ENCODE measurements around the gene PARVG. TPM values are rescaled to one million over a fixed set of nuclear protein-coding genes. Genes with fewer than 3 reads are reported as not detected.

PARVG gene
- total RNA-seq, 4 donors from 2014 or later: 5.0 to 25.3 (median 8.4) TPM

DNA sequence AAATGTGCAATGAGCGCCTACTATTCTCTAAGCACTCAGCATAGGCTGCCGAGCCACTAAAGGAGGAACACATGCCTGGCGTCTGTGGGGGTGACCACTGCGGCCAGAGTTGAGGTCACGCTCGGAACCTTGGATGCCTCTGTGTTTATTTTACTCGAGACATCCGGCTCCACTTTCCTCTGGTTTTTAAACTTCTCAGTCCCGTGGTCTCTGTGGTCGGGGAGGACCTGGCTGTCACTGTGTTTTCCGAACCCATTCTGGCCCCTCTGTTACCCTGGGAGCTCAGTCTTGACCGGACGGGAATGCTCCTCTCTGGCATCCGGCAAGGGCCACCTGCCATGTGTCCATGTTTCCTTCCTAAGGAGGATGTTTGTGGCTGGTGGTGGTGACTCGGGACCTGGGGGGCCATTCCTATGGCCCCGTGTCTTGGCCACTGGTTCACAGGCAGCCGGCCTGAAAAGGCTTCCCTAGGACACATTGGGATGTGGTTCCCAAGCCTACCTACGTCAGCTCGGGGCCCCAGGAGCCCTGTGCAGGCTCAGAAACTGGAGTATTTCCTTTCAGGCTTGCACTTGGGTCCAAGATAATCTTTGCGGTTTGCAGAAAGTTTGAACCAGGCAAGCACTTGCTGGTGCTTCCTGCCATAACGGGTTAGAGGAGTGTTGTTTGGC lies 46.7 kb upstream of the PARVG start:
- DNase-seq: no peak
- TF ChIP-seq, protein P1, sequence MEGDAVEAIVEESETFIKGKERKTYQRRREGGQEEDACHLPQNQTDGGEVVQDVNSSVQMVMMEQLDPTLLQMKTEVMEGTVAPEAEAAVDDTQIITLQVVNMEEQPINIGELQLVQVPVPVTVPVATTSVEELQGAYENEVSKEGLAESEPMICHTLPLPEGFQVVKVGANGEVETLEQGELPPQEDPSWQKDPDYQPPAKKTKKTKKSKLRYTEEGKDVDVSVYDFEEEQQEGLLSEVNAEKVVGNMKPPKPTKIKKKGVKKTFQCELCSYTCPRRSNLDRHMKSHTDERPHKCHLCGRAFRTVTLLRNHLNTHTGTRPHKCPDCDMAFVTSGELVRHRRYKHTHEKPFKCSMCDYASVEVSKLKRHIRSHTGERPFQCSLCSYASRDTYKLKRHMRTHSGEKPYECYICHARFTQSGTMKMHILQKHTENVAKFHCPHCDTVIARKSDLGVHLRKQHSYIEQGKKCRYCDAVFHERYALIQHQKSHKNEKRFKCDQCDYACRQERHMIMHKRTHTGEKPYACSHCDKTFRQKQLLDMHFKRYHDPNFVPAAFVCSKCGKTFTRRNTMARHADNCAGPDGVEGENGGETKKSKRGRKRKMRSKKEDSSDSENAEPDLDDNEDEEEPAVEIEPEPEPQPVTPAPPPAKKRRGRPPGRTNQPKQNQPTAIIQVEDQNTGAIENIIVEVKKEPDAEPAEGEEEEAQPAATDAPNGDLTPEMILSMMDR (IDR thresholded peaks at IDR 0.05): no peak
- TF ChIP-seq POLR2A (IDR thresholded peaks at IDR 0.05): no peak
- no peaks in the 10 kb centered on the region for H3K36me3 ChIP-seq
- H3K9me3 ChIP-seq: peaks cover 0 to 6% of the 10 kb centered on the region in 2 donors
- H3K4me3 ChIP-seq: no peak overlapping the region
- no peak overlapping the region for H3K27ac ChIP-seq
- H3K4me1 ChIP-seq: no peaks in the 10 kb centered on the region
- intact Hi-C loops (cut with DNase I; ENCODE audit: low total_unique reads): no loop called here
- H3K27me3 ChIP-seq: no peaks in the 10 kb centered on the region

DNA sequence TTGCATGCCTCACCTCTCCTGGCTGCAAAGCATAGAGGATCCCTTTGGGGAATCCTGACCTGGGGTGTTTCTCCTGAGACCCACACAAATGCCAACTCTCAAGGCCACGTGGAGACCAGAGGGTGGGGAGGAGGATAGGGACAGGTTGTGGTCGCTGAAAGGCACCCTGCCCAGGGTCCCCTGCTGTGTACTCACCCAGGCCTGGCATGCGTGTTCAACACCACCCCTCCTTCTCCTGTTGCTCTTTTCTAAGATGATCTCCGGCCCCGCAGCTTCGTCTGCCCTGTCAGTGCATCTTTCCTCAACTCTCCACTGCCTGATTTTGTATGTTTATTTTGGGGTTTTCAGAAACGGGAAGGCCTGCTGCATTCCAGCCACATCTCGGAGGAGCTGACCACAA lies 44.6 kb upstream of the PARVG start:
- no peaks in the 10 kb centered on the region for H3K4me1 ChIP-seq
- DNase-seq: no peak
- H3K36me3 ChIP-seq: no peaks in the 10 kb centered on the region
- no peak overlapping the region for H3K4me3 ChIP-seq
- intact Hi-C loops (cut with DNase I; ENCODE audit: low total_unique reads): no loop called here
- no peak overlapping the region for H3K27ac ChIP-seq
- H3K9me3 ChIP-seq: peaks cover 0 to 6% of the 10 kb centered on the region in 2 donors
- no peak for TF ChIP-seq POLR2A (IDR thresholded peaks at IDR 0.05)
- TF ChIP-seq, protein P1 (IDR thresholded peaks at IDR 0.05): no peak
- no peaks in the 10 kb centered on the region for H3K27me3 ChIP-seq

DNA sequence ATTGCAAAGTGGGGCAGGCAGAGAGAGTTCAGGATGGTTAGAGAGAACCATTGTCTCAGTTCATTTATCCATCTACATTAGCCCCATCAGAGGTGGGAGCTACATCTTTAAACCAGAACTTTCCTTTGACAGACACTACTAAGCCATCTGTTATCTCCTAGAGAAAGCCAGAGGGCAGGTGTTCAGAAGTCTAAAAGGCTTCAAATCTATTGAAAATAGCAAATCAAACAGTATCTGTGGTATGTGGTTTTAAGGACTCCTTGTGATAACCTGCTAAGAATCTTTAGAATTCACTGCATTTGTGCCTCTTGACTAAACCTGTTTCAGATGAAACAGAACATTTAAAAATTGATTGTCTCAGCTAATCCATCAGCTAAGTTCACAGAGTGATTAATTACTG lies 43.9 kb upstream of the PARVG start:
- Histone ChIP-seq H3K4me1 (no peaks in the 10 kb centered on the region), H3K9me3 (peaks cover 0 to 6% of the 10 kb centered on the region in 2 donors), H3K27me3 (no peaks in the 10 kb centered on the region), H3K27ac (no peak overlapping the region), H3K4me3 (no peak overlapping the region), H3K36me3 (no peaks in the 10 kb centered on the region)
- DNase-seq: no peak
- TF ChIP-seq, protein P1 (IDR thresholded peaks at IDR 0.05): no peak
- TF ChIP-seq POLR2A (IDR thresholded peaks at IDR 0.05): no peak
- intact Hi-C loops (cut with DNase I; ENCODE audit: low total_unique reads): no loop called here

DNA sequence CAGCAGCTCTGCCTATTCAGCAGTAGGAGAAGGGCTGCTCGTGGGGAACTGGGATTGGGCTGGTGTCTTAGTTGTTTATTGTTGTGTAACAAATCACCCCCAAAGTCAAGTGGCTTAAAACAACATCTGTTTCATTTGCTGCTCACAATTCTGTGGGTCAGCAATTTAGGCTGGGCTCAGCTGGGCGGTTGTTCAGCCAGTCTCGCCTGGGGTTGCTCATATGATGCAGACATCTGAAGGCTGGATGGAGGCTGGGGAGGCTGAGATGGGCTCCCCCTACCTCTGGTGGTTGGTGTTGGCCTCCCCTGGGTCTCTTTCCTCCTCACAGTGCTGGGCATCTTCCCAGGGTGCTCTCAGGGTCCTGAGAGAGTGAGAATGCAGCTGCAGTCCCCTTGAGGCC lies 43.3 kb upstream of the PARVG start:
- Histone ChIP-seq H3K9me3 (peaks cover 0 to 6% of the 10 kb centered on the region in 2 donors), H3K27ac (no peak overlapping the region), H3K4me3 (no peak overlapping the region), H3K27me3 (no peaks in the 10 kb centered on the region), H3K36me3 (no peaks in the 10 kb centered on the region), H3K4me1 (no peaks in the 10 kb centered on the region)
- intact Hi-C loops (cut with DNase I; ENCODE audit: low total_unique reads): no loop called here
- no peak for DNase-seq
- TF ChIP-seq POLR2A (IDR thresholded peaks at IDR 0.05): no peak
- TF ChIP-seq, protein P1 (IDR thresholded peaks at IDR 0.05): no peak

DNA sequence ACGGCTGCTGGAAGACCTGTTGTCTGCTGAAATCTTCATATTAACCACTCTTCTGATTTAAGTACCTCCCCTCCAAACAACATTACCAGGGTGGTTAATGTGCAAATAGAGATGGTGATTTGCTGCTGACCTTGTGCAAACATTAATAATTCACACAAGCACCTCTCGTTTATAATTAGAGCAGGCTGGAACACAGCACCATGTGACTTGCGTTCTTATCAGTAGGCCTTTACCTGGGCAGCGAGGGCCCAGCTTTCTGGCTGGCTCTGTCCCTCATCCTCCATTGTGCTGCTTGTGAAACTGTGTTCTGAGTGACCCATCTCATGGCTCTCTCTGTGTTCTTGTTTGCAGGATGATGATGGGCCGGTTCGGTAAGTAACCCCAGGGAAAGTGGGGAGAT lies 41.0 kb upstream of the PARVG start:
- Histone ChIP-seq H3K4me1 (no peaks in the 10 kb centered on the region), H3K4me3 (no peak overlapping the region), H3K9me3 (peaks cover 0 to 6% of the 10 kb centered on the region in 2 donors), H3K36me3 (no peaks in the 10 kb centered on the region), H3K27ac (no peak overlapping the region), H3K27me3 (no peaks in the 10 kb centered on the region)
- DNase-seq: no peak
- intact Hi-C loops (cut with DNase I; ENCODE audit: low total_unique reads): no loop called here
- TF ChIP-seq POLR2A (IDR thresholded peaks at IDR 0.05): no peak
- TF ChIP-seq, protein P1 (IDR thresholded peaks at IDR 0.05): no peak

All from uterus (tissue), 4 donors.